HuH-7.5 (cell line): ENCODE data around the gene OR13C5.
"Not testable (repeated sequence)": the region's sequence is repeated elsewhere in the genome, so short reads cannot be mapped to it uniquely, and the experiment has no call there.

Experiments
- DNase-seq: peaks from one replicate; pipeline ENCODE4 v3.0.0; 2011; ENCODE audit warnings: low spot score

OR13C5 gene

DNA sequence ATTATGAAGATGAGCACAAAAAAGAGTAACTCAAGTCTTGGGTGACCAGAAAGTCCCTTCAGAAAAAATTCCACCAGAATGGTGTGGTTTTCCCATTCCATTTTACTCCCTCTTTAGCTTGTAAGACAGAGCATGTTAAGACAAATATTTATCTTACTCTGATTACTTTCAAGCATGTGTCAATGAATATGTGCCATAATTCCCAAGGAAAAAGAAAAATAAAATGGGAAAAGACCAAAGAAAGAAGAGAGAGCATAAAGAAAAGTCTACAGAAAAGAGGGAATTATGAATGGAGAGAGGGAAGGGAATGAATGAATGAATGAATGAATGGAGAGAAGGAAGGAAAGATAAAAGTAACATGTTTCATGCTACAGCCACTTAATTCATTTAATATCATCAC is at the start of gene OR13C5:
TSS of gene OR13C5 (minus strand) at position 101 of the 400 bp plus-strand sequence. CDS start at position 101, 0 bp downstream.
- not testable (repeated sequence) for DNase-seq

DNA sequence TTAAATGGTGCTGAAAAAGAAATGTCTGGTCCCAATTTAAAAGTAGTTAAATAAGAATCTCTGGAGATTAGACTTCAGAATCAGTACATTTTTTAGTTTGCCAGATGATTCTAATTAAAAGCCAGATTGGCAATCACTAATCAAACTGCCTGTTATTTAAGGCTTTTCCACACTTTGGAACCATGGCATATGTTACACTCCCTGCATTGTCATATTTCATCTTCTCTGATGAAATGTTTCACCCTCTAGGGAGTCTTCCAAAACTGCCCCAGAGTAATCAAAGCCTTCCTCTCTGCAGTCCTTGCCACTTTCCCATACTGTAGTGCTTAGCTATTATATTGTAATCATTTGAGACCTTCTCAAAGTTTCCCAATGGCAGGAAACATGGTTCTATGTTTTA is 36.2 kb upstream of the OR13C5 start:
- DNase-seq: no peak

GRCh38 chr9:104633976-104634520 is 34.8 kb upstream of the OR13C5 start:
- no peak for DNase-seq

DNA sequence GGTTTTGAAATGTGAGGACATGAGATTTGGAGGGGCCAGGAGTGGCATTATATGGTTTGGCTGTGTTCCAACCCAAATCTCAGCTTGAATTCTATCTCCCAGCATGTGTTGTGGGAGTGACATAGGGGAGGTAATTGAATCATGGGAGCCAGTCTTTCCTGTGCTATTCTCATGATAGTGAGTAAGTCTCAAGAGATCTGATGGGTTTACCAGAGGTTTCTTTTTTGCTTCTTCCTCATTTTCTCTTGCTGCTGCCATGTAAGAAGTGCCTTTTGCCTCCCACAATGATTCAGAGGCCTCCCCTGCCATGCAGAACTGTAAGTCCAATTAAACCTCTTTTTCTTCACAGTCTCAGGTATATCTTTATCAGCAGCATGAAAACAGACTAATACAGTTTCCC is 26.8 kb upstream of the OR13C5 start:
- not testable (repeated sequence) for DNase-seq

- DNase-seq: no peak
Measured at GRCh38 chr9:104618104-104618503, 18.9 kb upstream of the OR13C5 start, which contains the start of gene OR13C9. TSS of gene OR13C9 (minus strand) at chr9:104618204. CDS start at chr9:104618204, 0 bp downstream.

GRCh38 chr9:104617418-104617817 is 18.2 kb upstream of the OR13C5 start:
- no peak for DNase-seq

GRCh38 chr9:104611213-104611612 is 12.0 kb upstream of the OR13C5 start:
- no peak for DNase-seq

- DNase-seq: no peak
Measured at GRCh38 chr9:104608336-104608735, 9.1 kb upstream of the OR13C5 start.

DNA sequence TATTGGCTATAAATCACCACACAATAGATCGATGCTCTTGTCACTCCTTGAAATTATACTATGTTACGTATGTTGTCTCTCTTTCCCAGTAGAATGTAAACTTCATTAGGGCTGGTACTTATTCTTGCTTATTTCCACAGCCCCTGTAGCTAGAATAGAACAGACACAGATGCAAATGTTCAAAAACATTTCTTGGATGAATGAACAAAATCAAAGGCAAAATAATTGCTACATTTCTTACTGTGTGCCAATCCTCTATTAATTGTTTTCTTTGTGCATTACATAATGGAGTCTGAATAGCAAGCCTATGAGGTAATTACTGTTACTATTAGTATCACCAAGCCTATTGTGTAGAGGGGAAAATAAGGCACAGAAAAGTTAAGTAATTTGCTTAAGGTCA is 6.9 kb upstream of the OR13C5 start:
- no peak for DNase-seq

DNA sequence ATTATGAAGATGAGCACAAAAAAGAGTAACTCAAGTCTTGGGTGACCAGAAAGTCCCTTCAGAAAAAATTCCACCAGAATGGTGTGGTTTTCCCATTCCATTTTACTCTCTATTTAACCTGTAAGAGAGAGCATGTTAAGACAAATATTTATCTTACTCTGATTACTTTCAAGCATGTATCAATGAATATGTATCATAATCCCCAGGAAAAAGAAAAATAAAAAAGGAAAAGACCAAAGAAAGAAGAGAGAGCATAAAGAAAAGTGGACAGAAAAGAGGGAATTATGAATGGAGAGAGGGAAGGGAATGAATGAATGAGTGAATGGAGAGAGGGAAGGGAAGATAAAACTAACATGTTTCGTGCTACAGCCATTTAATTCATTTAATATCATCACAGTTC is 6.3 kb upstream of the OR13C5 start, which contains the start of gene OR13C2:
TSS of gene OR13C2 (minus strand) at position 101 of the 400 bp plus-strand sequence. CDS start at position 101, 0 bp downstream.
- DNase-seq: not testable (repeated sequence)

- DNase-seq: no peak
Measured at GRCh38 chr9:104604801-104605200, 5.6 kb upstream of the OR13C5 start.

- DNase-seq: not testable (repeated sequence)
Measured at GRCh38 chr9:104598749-104599148, 464 bp downstream of the OR13C5 start.

DNA sequence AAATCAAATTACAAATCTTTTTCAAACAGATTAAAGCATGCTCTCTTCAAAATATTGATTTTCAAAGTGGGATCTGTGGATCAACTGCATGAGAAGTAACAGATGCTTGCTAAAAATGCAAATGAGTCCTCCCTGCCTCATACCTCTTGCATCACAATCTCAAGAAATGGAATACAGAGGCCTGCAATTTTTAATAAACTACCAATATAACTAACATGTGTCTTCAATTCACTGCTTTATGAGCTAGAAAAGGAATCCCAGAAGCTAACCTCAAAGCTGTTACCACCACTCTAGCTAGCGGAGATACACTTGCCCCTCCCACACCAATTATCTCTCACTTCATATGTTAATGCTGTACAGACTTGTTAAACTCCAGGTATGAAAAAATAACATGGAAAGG is 9.6 kb downstream of the OR13C5 start:
- no peak for DNase-seq

DNA sequence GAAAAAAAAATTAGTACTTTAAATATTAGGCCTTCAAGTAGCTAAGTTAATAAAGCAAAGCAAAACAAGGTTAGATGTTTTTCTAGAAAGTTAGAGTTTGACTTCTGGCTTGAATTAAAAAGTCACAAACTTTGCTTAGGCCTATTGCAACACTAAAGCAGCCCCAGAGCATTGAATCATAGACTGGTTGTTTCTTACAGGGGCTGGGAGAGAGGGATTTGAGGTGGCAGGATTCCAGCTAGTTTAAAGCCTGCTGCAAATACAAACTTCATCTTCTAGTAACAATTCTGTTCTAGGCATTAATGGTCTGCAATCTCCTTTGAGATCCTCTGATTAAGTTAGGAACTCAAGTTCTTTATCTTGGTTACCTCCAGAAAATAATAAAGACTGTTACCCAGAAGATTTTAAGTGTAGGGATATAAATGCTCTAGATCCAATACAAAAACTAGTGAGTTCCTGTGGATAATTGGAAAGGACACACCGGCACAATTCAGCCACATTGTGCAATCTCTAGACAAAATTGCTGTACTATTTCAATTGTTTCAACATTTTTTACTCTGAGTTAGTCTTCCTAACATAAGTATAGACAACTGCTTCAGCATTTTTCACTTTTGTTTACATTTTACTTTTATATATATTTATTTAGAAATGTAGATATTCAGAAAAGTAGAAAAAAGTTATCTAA is 12.6 kb downstream of the OR13C5 start:
- DNase-seq: no peak

DNA sequence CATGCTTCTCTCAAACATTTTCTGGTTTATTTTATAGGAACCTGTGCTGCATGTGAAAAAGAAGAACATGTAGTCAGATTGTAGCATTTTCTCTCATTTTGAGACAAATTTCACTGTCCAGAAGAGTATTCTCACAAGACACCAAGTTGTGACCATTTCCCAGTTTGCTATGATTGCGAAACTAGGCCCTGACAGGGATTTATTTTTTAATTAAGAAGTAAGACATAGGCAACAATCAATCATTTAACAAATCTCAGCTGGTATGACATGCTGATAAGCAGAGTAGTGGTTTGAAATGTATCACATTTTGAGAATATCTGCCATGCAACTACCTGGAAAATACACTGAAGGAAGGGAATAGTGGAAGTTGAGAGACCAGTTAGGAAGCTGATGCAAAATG is 18.7 kb downstream of the OR13C5 start:
- DNase-seq: no peak

GRCh38 chr9:104577263-104577662 is 21.9 kb downstream of the OR13C5 start:
- DNase-seq: no peak

- DNase-seq: no peak
Measured at GRCh38 chr9:104575456-104575855, 23.8 kb downstream of the OR13C5 start.

- DNase-seq: no peak
Measured at GRCh38 chr9:104572612-104573011, 26.6 kb downstream of the OR13C5 start.

DNA sequence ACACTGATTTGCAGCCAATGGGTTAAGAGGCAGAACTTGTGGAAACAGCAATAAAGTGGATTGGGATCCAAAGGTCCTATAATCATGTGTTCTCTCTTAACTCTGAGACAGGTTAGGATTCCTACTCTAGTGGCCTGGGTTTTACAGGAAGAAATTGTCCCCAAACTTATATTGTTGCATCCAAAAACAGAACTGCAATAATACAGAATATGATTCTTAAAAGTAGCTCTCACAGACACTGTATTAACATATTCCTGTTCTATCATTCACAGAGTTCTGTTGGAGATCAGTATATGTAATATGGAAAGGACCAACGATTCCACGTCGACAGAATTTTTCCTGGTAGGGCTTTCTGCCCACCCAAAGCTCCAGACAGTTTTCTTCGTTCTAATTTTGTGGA is 30.3 kb downstream of the OR13C5 start, which contains the start of gene OR13C8:
TSS of gene OR13C8 (plus strand) at position 301 of the 400 bp plus-strand sequence. CDS start at position 301, 0 bp downstream.
- no peak for DNase-seq

DNA sequence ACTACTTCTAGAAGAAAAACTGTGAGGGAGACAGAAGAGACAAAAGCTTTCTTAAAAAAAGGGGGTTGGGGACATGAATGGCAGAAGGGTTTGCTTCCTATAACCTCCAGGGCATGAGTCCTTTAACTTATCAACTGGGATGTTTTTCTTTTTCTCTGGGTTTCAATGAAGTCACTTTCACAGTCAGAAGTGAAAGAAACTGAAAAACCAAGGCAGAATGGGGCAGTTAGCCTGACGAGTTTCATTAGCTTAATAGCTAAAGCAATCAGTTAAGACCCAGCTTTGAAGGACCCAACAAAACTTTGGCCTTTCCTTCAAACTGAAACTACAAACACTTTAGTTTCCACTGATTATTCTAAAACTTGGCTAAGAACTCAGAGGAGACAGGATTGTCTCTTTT is 34.9 kb downstream of the OR13C5 start:
- DNase-seq: no peak

DNA sequence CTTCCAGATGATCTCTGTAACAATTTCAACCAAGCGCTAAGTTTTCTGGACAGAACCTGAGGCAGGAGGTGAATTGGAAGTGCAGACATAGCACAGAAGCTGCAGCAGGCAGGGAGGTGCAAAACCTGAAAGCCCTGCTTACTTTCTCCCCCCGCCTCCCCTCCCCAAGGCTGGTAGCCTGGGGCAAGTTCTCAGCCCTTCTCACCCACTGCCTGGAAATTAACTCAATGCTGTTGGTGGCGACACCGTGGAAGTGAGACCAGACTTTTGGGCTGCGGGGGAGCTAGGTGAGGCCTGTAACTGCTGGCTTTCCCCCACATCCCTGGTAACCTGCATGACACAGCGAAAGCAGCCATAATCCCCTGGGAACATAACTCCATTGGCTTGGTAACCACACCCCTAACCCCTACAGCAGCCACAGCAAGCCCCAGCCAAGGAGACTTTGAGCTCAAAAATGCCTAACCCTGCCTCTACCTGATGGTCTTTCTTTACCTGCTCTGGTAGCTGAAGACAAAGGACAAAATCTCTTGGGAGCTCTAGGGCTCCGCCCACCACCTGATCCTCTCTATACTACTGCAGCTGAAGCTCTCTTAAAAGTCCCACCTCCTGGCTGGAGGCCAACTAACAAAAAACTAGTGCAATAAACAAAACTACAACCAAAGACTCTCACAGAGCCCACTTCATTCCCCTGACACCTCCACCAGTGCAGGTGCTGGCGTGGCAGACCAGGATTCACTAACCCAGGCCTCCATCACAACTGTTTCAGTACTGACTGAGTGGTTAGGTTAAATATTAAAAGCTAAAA is 42.2 kb downstream of the OR13C5 start:
- no peak for DNase-seq

GRCh38 chr9:104555521-104555920 is 43.7 kb downstream of the OR13C5 start:
- DNase-seq: no peak

DNA sequence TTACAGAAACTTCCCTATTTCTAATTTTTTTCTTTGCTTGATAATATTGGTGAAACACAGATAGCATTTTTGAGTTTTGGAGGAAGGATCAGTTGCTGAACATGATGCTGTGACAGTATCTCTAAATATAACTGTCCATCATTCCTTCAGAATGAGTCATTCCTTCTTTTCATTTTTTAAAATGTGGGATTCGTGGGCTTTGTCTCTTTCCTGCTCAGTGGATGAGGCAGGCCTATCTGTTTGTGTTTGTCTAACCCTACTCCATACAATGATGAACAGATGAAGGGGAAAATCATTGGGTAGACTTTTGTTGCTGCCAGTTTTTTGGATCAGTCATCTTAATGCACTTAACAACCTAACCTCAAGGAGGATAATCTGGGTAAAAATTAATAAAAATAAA is 46.0 kb downstream of the OR13C5 start:
- DNase-seq: no peak
